DND-41 (cell line): ENCODE results near the gene AGO4.

Source experiments
- ATAC-seq: fragments of 200-7000 bp; cut with Tn5 transposase; 3 replicates; pipeline ENCODE4 v1.9.1; 2021; ENCODE audit warnings: low read depth; ENCODE audit not compliant: insufficient read depth
- DNase-seq: peaks from one replicate; pipeline ENCODE4 v3.0.0-alpha.2; 2020
- H2AFZ ChIP-seq: 2 replicates; pipeline ENCODE4 v1.6.0; 2012; ENCODE audit warnings: low read depth, low read length
- H3K27ac ChIP-seq: 2 replicates; pipeline ENCODE4 v1.5.1; 2012; ENCODE audit warnings: low read length, inconsistent platforms
- H3K27me3 ChIP-seq: fragments of 200-600 bp; sonication (generic); 2 replicates; pipeline ENCODE4 v1.6.0; 2012; ENCODE audit warnings: low read length, mild to moderate bottlenecking, inconsistent platforms; ENCODE audit not compliant: insufficient read depth, poor library complexity
- H3K36me3 ChIP-seq: 2 replicates; pipeline ENCODE4 v1.5.1; 2012; ENCODE audit warnings: low read length, inconsistent platforms; ENCODE audit not compliant: insufficient read depth
- H3K4me1 ChIP-seq: 2 replicates; pipeline ENCODE4 v1.5.1; 2012; ENCODE audit warnings: mild to moderate bottlenecking, low read length; ENCODE audit not compliant: insufficient read depth
- H3K4me2 ChIP-seq: 2 replicates; pipeline ENCODE4 v1.6.0; 2012; ENCODE audit warnings: mild to moderate bottlenecking, moderate library complexity, low read length, inconsistent platforms; ENCODE audit not compliant: insufficient read depth
- H3K4me3 ChIP-seq, 2 experiments: fragments of 200-600 bp in 1 of 2; shearing (Covaris generic) in 1 of 2; 2 replicates each; pipeline ENCODE4 v1.5.1; 2012 to 2016; ENCODE audit warnings: inconsistent platforms in 2 of 2, low read length in 2 of 2, mild to moderate bottlenecking in 2 of 2, low read depth in 1 of 2, moderate library complexity in 1 of 2
- H3K79me2 ChIP-seq: 2 replicates; pipeline ENCODE4 v1.6.0; 2012; ENCODE audit warnings: low read length, inconsistent platforms; ENCODE audit not compliant: insufficient read depth
- H3K9ac ChIP-seq: 2 replicates; pipeline ENCODE4 v1.6.0; 2012; ENCODE audit warnings: low read depth, mild to moderate bottlenecking, inconsistent platforms, low read length, moderate library complexity
- H3K9me3 ChIP-seq: 2 replicates; pipeline ENCODE4 v1.5.1; 2012; ENCODE audit warnings: low read length, moderate library complexity, mild to moderate bottlenecking, inconsistent platforms; ENCODE audit not compliant: insufficient read depth, severe bottlenecking
- H4K20me1 ChIP-seq: 2 replicates; pipeline ENCODE4 v1.6.0; 2012; ENCODE audit warnings: low read length; ENCODE audit not compliant: insufficient read depth
- CTCF ChIP-seq: IDR thresholded peaks from 2 replicates; pipeline ENCODE4 v1.5.1; 2012; ENCODE audit warnings: borderline replicate concordance, low read length, moderate library complexity, mild to moderate bottlenecking; ENCODE audit not compliant: poor library complexity, severe bottlenecking; ENCODE audit errors: extremely low read depth
- EZH2 ChIP-seq: IDR thresholded peaks from 3 replicates; pipeline ENCODE4 v1.6.1; 2012; ENCODE audit warnings: borderline replicate concordance, low read depth, mild to moderate bottlenecking, moderate library complexity, low read length, inconsistent platforms; ENCODE audit not compliant: severe bottlenecking

Gene AGO4

GRCh38 chr1:35833395-35833794, 25.6 kb downstream of the AGO4 start:
- no peaks in the 10 kb centered on the region for H3K27me3 ChIP-seq
- no peak overlapping the region for H3K27ac ChIP-seq
- peaks cover 69% of the 10 kb centered on the region for H3K36me3 ChIP-seq
- no peak overlapping the region for H2AFZ ChIP-seq
- H4K20me1 ChIP-seq: no peaks in the 10 kb centered on the region
- H3K4me3 ChIP-seq: no peak overlapping the region
- H3K4me2 ChIP-seq: no peak overlapping the region
- no peak overlapping the region for H3K9ac ChIP-seq
- H3K9me3 ChIP-seq: no peaks in the 10 kb centered on the region
- no peaks in the 10 kb centered on the region for H3K79me2 ChIP-seq
- ATAC-seq: no peak
- no peaks in the 10 kb centered on the region for H3K4me1 ChIP-seq
- TF ChIP-seq EZH2 (no peak), CTCF (no peak)
- no peak for DNase-seq

- Histone ChIP-seq H3K9ac (no peak overlapping the region), H3K4me1 (no peaks in the 10 kb centered on the region), H3K79me2 (no peaks in the 10 kb centered on the region), H3K4me3 (no peak overlapping the region), H3K27me3 (no peaks in the 10 kb centered on the region), H3K27ac (no peak overlapping the region), H3K36me3 (peaks cover 67% of the 10 kb centered on the region), H3K9me3 (no peaks in the 10 kb centered on the region), H2AFZ (no peak overlapping the region), H3K4me2 (no peak overlapping the region), H4K20me1 (no peaks in the 10 kb centered on the region)
- no peak for TF ChIP-seq CTCF
- TF ChIP-seq EZH2: no peak
- DNase-seq (no peak), ATAC-seq (no peak)
Measured at GRCh38 chr1:35834218-35834617, 26.4 kb downstream of the AGO4 start.

GRCh38 chr1:35835398-35835797, 27.6 kb downstream of the AGO4 start:
- TF ChIP-seq EZH2: no peak
- TF ChIP-seq CTCF: no peak
- ATAC-seq: no peak
- H2AFZ ChIP-seq: no peak overlapping the region
- H3K4me1 ChIP-seq: no peaks in the 10 kb centered on the region
- no peak overlapping the region for H3K4me3 ChIP-seq
- H3K4me2 ChIP-seq: no peak overlapping the region
- H3K27me3 ChIP-seq: no peaks in the 10 kb centered on the region
- H3K36me3 ChIP-seq: peaks cover 67% of the 10 kb centered on the region
- H3K9ac ChIP-seq: no peak overlapping the region
- DNase-seq: no peak
- H3K9me3 ChIP-seq: no peaks in the 10 kb centered on the region
- no peaks in the 10 kb centered on the region for H4K20me1 ChIP-seq
- no peaks in the 10 kb centered on the region for H3K79me2 ChIP-seq
- no peak overlapping the region for H3K27ac ChIP-seq

GRCh38 chr1:35836734-35837133, 28.9 kb downstream of the AGO4 start:
- ATAC-seq: no peak
- H3K79me2 ChIP-seq: no peaks in the 10 kb centered on the region
- H3K36me3 ChIP-seq: peaks cover 71% of the 10 kb centered on the region

More at GRCh38 chr1:35836734-35837133, 28.9 kb downstream of the AGO4 start:
- no peaks in the 10 kb centered on the region for H4K20me1 ChIP-seq
- TF ChIP-seq EZH2 (no peak), CTCF (no peak)
- H3K9me3 ChIP-seq: no peaks in the 10 kb centered on the region
- no peak overlapping the region for H3K4me3 ChIP-seq
- no peak overlapping the region for H3K27ac ChIP-seq
- no peaks in the 10 kb centered on the region for H3K27me3 ChIP-seq
- DNase-seq: no peak
- no peaks in the 10 kb centered on the region for H3K4me1 ChIP-seq
- H2AFZ ChIP-seq: no peak overlapping the region
- H3K4me2 ChIP-seq: no peak overlapping the region
- no peak overlapping the region for H3K9ac ChIP-seq
